ENCODE results near the gene CCDC85C.

The CCDC85C gene

DNA sequence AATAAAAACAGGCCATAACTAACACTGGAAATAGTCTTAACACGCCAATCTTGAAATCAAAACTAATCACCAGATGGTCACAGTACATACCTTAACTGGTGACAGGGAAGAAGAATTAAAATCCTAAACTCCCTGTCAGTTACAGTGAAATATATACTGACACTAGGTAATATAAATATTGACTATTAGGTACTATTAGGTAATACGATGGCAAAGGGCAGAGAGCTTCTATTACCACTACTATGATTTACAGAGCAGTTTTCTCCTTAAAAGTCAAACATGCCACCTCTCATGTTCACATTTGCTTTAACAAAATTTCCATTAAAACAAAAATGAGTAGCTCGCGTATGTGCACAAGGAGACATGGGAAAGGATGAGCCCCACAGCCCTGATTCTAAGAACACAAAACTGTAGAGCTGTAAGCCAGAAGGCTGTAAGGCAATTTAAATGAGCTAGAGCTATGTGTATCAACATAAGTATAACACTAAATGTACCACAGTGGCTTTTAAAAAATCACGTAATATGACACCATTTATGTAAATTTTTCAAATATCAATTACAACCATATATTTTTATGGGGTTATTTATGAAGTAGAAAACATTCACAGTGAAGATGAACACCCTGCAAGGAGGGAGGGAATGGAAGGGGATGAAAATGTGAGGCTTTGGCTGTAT is 142.5 kb downstream of the CCDC85C start:
- POLR2A ChIA-PET: interaction anchor here (1.4 kb wide), 1 partner anchor 19 kb away, joined by 6 read pairs; the partner anchor contains the start of gene SETD3
- DNase-seq (ENCODE audit: extremely low spot score): no peak
- TF ChIP-seq SUZ12 (IDR thresholded peaks at IDR 0.05) (no peak), ARNT (IDR thresholded peaks at IDR 0.05) (no peak), FOXM1 (IDR thresholded peaks at IDR 0.05; ENCODE audit: borderline replicate concordance) (no peak), FOXK2 (IDR thresholded peaks at IDR 0.05) (no peak)
- TF ChIP-seq, protein P1, sequence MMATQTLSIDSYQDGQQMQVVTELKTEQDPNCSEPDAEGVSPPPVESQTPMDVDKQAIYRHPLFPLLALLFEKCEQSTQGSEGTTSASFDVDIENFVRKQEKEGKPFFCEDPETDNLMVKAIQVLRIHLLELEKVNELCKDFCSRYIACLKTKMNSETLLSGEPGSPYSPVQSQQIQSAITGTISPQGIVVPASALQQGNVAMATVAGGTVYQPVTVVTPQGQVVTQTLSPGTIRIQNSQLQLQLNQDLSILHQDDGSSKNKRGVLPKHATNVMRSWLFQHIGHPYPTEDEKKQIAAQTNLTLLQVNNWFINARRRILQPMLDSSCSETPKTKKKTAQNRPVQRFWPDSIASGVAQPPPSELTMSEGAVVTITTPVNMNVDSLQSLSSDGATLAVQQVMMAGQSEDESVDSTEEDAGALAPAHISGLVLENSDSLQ (IDR thresholded peaks at IDR 0.05): no peak
- CTCF ChIA-PET: interaction anchor here (0.8 kb wide), 1 partner anchor 14 kb away, joined by 6 read pairs; no protein-coding TSS in a partner anchor

DNA sequence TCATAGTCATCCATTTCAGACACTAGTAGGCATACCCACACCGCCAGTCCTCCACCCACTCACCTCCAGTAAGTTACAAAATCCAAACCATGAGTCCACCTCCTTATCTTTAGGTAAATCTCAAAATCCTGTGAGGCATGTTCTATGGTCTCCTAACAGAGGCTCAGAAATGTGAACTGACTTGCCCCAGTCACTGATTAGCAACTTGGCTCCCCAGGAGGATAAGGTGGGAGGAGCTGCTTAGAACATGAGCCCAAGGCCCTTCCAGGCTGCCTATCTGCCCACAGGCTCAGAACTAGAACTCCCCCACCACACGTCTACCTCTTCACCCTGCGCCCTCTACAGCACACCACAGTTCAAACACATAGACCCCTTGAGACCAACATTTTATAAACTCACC is 143.2 kb downstream of the CCDC85C start:
- DNase-seq (ENCODE audit: extremely low spot score): no peak
- no peak for TF ChIP-seq LEF1 (IDR thresholded peaks at IDR 0.05; ENCODE audit: borderline replicate concordance)
- no peak for TF ChIP-seq TARDBP (IDR thresholded peaks at IDR 0.05)
- TF ChIP-seq NFRKB (IDR thresholded peaks at IDR 0.05): no peak
- TF ChIP-seq ZNF384 (IDR thresholded peaks at IDR 0.05): no peak
- no peak for TF ChIP-seq FOXM1 (IDR thresholded peaks at IDR 0.05; ENCODE audit: borderline replicate concordance)
- no peak for TF ChIP-seq FOXK2 (IDR thresholded peaks at IDR 0.05)
- TF ChIP-seq L3MBTL2 (conservative IDR thresholded peaks at IDR 0.05): no peak
- TF ChIP-seq ARNT (IDR thresholded peaks at IDR 0.05): no peak
- TF ChIP-seq SP1 (IDR thresholded peaks at IDR 0.05): no peak
- no peak for TF ChIP-seq CTBP1 (IDR thresholded peaks at IDR 0.05; ENCODE audit: borderline replicate concordance)
- TF ChIP-seq FOXA1 (IDR thresholded peaks at IDR 0.05): no peak
- no peak for TF ChIP-seq ELF4 (IDR thresholded peaks at IDR 0.05)
- TF ChIP-seq BHLHE40 (IDR thresholded peaks at IDR 0.05; ENCODE audit: borderline replicate concordance): no peak
- no peak for TF ChIP-seq HDGF (IDR thresholded peaks at IDR 0.05; ENCODE audit: borderline replicate concordance)
- TF ChIP-seq, protein P1 (IDR thresholded peaks at IDR 0.05): no peak
- no peak for TF ChIP-seq SUZ12 (IDR thresholded peaks at IDR 0.05)
- CTCF ChIA-PET: interaction anchor here (0.8 kb wide), 1 partner anchor 15 kb away, joined by 6 read pairs; no protein-coding TSS in a partner anchor
- POLR2A ChIA-PET: interaction anchor here (1.4 kb wide), 1 partner anchor 20 kb away, joined by 6 read pairs; the partner anchor contains the start of gene SETD3

DNA sequence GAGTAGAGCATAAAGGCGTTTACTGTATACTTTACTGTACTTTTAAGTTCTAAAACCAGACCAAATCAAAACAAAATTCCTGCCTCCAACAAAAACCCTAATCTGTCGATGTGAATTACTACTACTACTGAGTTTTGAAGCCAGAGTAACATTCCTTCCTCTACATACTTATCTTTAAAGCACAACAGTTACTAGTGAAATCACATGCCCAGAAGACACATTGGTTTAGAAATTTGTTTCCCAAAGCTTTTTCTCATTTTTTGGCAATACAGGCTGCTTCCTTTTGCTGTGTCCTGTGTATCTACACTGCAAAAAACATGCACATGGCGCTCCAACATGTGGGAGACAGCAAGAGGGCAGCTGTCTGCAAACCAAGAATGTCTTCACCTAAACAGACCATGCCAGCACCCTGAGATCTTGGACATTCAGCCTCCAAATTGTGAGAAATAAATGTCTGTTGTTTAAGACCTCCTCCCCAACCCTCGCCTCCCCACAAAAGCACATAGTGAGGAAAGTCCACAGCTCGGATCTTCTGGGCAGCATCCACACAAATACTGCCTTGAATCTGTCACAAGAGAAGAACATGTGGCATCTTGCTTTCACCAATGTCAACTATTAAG is 144.4 kb downstream of the CCDC85C start:
- ChIA-PET CTCF (no interaction called here), POLR2A (no interaction called here)
- TF ChIP-seq HDGF (IDR thresholded peaks at IDR 0.05; ENCODE audit: borderline replicate concordance) (no peak), ARNT (IDR thresholded peaks at IDR 0.05) (no peak)
- no peak for DNase-seq (ENCODE audit: extremely low spot score)

DNA sequence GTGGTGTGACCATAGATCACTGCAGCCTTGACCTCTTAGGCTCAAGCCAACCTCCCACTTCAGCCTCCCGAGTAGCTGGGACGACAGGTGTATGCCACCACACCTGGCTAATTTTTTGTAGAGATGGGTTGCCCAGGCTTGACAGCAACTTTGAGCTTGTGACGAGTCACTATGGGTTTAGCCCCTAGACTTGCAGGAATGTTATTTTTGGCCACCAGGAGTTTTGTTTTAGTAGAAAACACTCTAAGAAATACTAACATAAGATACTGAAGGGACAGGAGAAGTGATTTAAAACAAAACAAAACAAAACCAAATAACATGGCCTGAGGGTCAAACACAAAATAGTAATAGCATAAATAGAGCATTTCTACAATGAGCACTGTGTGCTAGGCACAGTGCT is 149.8 kb downstream of the CCDC85C start:
- POLR2A ChIA-PET: no interaction called here
- no peak for TF ChIP-seq HDGF (IDR thresholded peaks at IDR 0.05; ENCODE audit: borderline replicate concordance)
- TF ChIP-seq NFRKB (IDR thresholded peaks at IDR 0.05): no peak
- TF ChIP-seq, protein P1 (IDR thresholded peaks at IDR 0.05): no peak
- TF ChIP-seq ZNF384 (IDR thresholded peaks at IDR 0.05): no peak
- TF ChIP-seq SUZ12 (IDR thresholded peaks at IDR 0.05): no peak
- no peak for TF ChIP-seq TARDBP (IDR thresholded peaks at IDR 0.05)
- TF ChIP-seq CTBP1 (IDR thresholded peaks at IDR 0.05; ENCODE audit: borderline replicate concordance): no peak
- no peak for TF ChIP-seq SP1 (IDR thresholded peaks at IDR 0.05)
- CTCF ChIA-PET: no interaction called here
- no peak for DNase-seq (ENCODE audit: extremely low spot score)

DNA sequence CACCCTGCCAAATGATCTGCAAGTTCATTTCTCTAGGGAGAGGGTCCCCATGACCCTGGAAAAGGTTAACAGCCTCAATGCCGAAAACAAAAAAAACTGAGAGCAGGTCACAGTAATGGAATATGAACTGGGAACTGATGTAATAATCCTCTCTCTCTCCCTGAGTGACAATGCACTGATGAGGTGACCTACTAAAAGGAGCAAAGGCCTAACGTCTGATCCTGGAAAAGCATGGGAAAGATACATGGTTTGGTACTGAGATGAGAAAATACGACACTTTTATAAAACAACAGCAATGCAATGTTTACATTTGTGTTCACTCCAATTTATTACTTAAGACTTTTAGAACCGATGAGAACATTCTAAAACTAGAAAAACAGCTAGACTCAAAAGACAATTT is 151.0 kb downstream of the CCDC85C start:
- ChIA-PET POLR2A (interaction anchor here (0.6 kb wide), 1 partner anchor 28 kb away, joined by 4 read pairs; the partner anchor contains the start of genes CCNK and SETD3), CTCF (interaction anchor here (1.1 kb wide), 1 partner anchor 60 kb away, joined by 3 read pairs; no protein-coding TSS in a partner anchor)
- no peak for DNase-seq (ENCODE audit: extremely low spot score)
- TF ChIP-seq FOXK2 (IDR thresholded peaks at IDR 0.05) (no peak), NFRKB (IDR thresholded peaks at IDR 0.05) (no peak), TARDBP (IDR thresholded peaks at IDR 0.05) (no peak), FOXA1 (IDR thresholded peaks at IDR 0.05) (no peak), SUZ12 (IDR thresholded peaks at IDR 0.05) (no peak), ARNT (IDR thresholded peaks at IDR 0.05) (no peak), L3MBTL2 (conservative IDR thresholded peaks at IDR 0.05) (no peak), SP1 (IDR thresholded peaks at IDR 0.05) (no peak), BHLHE40 (IDR thresholded peaks at IDR 0.05; ENCODE audit: borderline replicate concordance) (no peak), HDGF (IDR thresholded peaks at IDR 0.05; ENCODE audit: borderline replicate concordance) (no peak), CTBP1 (IDR thresholded peaks at IDR 0.05; ENCODE audit: borderline replicate concordance) (no peak), FOXM1 (IDR thresholded peaks at IDR 0.05; ENCODE audit: borderline replicate concordance) (no peak), LEF1 (IDR thresholded peaks at IDR 0.05; ENCODE audit: borderline replicate concordance) (no peak), ZNF384 (IDR thresholded peaks at IDR 0.05) (no peak), ELF4 (IDR thresholded peaks at IDR 0.05) (no peak)
- TF ChIP-seq, protein P1 (IDR thresholded peaks at IDR 0.05): no peak

Measured in HEK293T (cell line).